ENCODE measurements around the gene DRD3.
A peak's percentile ranks its signal among the peaks of the same experiment; 100 is the strongest.

The DRD3 gene

GRCh38 chr3:114168150-114168549, 10.7 kb downstream of the DRD3 start:
- no peak for DNase-seq (ENCODE audit: low spot score in 2 of 2)
- Histone ChIP-seq H3K4me1 (no peaks in the 10 kb centered on the region), H3K27me3 (ENCODE audit: low read depth) (no peaks in the 10 kb centered on the region), H3K4me3 (no peak overlapping the region), H3K9me3 (no peaks in the 10 kb centered on the region), H3K36me3 (replicated peaks) (no peaks in the 10 kb centered on the region)
- in situ Hi-C loops (cut with MboI; ENCODE audit: low sequenced_read_pairs): no loop called here

GRCh38 chr3:114157321-114157720, 21.5 kb downstream of the DRD3 start:
- H3K27me3 ChIP-seq (ENCODE audit: low read depth): no peaks in the 10 kb centered on the region
- H3K36me3 ChIP-seq (replicated peaks): no peaks in the 10 kb centered on the region
- peaks cover 33% of the 10 kb centered on the region for H3K4me1 ChIP-seq
- in situ Hi-C loops (cut with MboI; ENCODE audit: low sequenced_read_pairs): no loop called here
- H3K9me3 ChIP-seq: no peaks in the 10 kb centered on the region
- H3K4me3 ChIP-seq: no peak overlapping the region
- DNase-seq (ENCODE audit: low spot score in 2 of 2): no peak

- no peak overlapping the region for H3K4me3 ChIP-seq
- in situ Hi-C loops (cut with MboI; ENCODE audit: low sequenced_read_pairs): no loop called here
- no peaks in the 10 kb centered on the region for H3K27me3 ChIP-seq (ENCODE audit: low read depth)
- H3K36me3 ChIP-seq (replicated peaks): no peaks in the 10 kb centered on the region
- no peaks in the 10 kb centered on the region for H3K9me3 ChIP-seq
- peaks cover 33% of the 10 kb centered on the region for H3K4me1 ChIP-seq
- peak; percentile 56 to 80 for DNase-seq (ENCODE audit: low spot score in 2 of 2)
Observed at GRCh38 chr3:114155370-114155821, 23.5 kb downstream of the DRD3 start.

GRCh38 chr3:114154321-114154821, 24.5 kb downstream of the DRD3 start:
- peaks cover 33% of the 10 kb centered on the region for H3K4me1 ChIP-seq
- no peaks in the 10 kb centered on the region for H3K27me3 ChIP-seq (ENCODE audit: low read depth)
- no peaks in the 10 kb centered on the region for H3K36me3 ChIP-seq (replicated peaks)
- H3K4me3 ChIP-seq: no peak overlapping the region
- in situ Hi-C loops (cut with MboI; ENCODE audit: low sequenced_read_pairs): no loop called here
- H3K9me3 ChIP-seq: no peaks in the 10 kb centered on the region
- peak; percentile 88 to 99 for DNase-seq (ENCODE audit: low spot score in 2 of 2)

- DNase-seq (ENCODE audit: low spot score in 2 of 2): peak; percentile 84 to 92
- H3K4me1 ChIP-seq: peaks cover 33% of the 10 kb centered on the region
- in situ Hi-C loops (cut with MboI; ENCODE audit: low sequenced_read_pairs): no loop called here
- H3K27me3 ChIP-seq (ENCODE audit: low read depth): no peaks in the 10 kb centered on the region
- H3K4me3 ChIP-seq: peak overlapping the region; percentile 15
- H3K36me3 ChIP-seq (replicated peaks): no peaks in the 10 kb centered on the region
- H3K9me3 ChIP-seq: no peaks in the 10 kb centered on the region
Observed at GRCh38 chr3:114152519-114153151, 26.2 kb downstream of the DRD3 start.

GRCh38 chr3:114151091-114151490, 27.8 kb downstream of the DRD3 start:
- H3K27me3 ChIP-seq (ENCODE audit: low read depth): no peaks in the 10 kb centered on the region
- H3K4me3 ChIP-seq: no peak overlapping the region
- H3K9me3 ChIP-seq: no peaks in the 10 kb centered on the region
- H3K4me1 ChIP-seq: peaks cover 32% of the 10 kb centered on the region
- no peaks in the 10 kb centered on the region for H3K36me3 ChIP-seq (replicated peaks)
- DNase-seq (ENCODE audit: low spot score in 2 of 2): no peak
- in situ Hi-C loops (cut with MboI; ENCODE audit: low sequenced_read_pairs): no loop called here

- no peak for DNase-seq (ENCODE audit: low spot score in 2 of 2)
- Histone ChIP-seq H3K9me3 (no peaks in the 10 kb centered on the region), H3K4me3 (no peak overlapping the region), H3K4me1 (no peaks in the 10 kb centered on the region), H3K27me3 (ENCODE audit: low read depth) (no peaks in the 10 kb centered on the region), H3K36me3 (replicated peaks) (no peaks in the 10 kb centered on the region)
- in situ Hi-C loops (cut with MboI; ENCODE audit: low sequenced_read_pairs): no loop called here
Observed at GRCh38 chr3:114147251-114147650, 31.6 kb downstream of the DRD3 start.

- in situ Hi-C loops (cut with MboI; ENCODE audit: low sequenced_read_pairs): no loop called here
- no peak for DNase-seq (ENCODE audit: low spot score in 2 of 2)
Observed at GRCh38 chr3:114144909-114145688, 33.8 kb downstream of the DRD3 start.

GRCh38 chr3:114143817-114144216, 35.0 kb downstream of the DRD3 start:
- DNase-seq (ENCODE audit: low spot score in 2 of 2): no peak
- no peaks in the 10 kb centered on the region for H3K4me1 ChIP-seq
- H3K27me3 ChIP-seq (ENCODE audit: low read depth): no peaks in the 10 kb centered on the region
- in situ Hi-C loops (cut with MboI; ENCODE audit: low sequenced_read_pairs): no loop called here
- no peaks in the 10 kb centered on the region for H3K9me3 ChIP-seq
- H3K4me3 ChIP-seq: no peak overlapping the region
- H3K36me3 ChIP-seq (replicated peaks): no peaks in the 10 kb centered on the region

More at GRCh38 chr3:114144909-114145688, 33.8 kb downstream of the DRD3 start:
- H3K4me3 ChIP-seq: no peak overlapping the region
- H3K4me1 ChIP-seq: no peaks in the 10 kb centered on the region
- no peaks in the 10 kb centered on the region for H3K36me3 ChIP-seq (replicated peaks)
- H3K9me3 ChIP-seq: no peaks in the 10 kb centered on the region
- no peaks in the 10 kb centered on the region for H3K27me3 ChIP-seq (ENCODE audit: low read depth)

GRCh38 chr3:114139836-114140235, 39.0 kb downstream of the DRD3 start:
- Histone ChIP-seq H3K36me3 (replicated peaks) (no peaks in the 10 kb centered on the region), H3K9me3 (no peaks in the 10 kb centered on the region), H3K27me3 (ENCODE audit: low read depth) (no peaks in the 10 kb centered on the region), H3K4me1 (no peaks in the 10 kb centered on the region), H3K4me3 (no peak overlapping the region)
- in situ Hi-C loops (cut with MboI; ENCODE audit: low sequenced_read_pairs): no loop called here
- no peak for DNase-seq (ENCODE audit: low spot score in 2 of 2)

- H3K4me1 ChIP-seq: peaks cover 6% of the 10 kb centered on the region
- H3K27me3 ChIP-seq (ENCODE audit: low read depth): no peaks in the 10 kb centered on the region
- H3K9me3 ChIP-seq: no peaks in the 10 kb centered on the region
- no peak overlapping the region for H3K4me3 ChIP-seq
- in situ Hi-C loops (cut with MboI; ENCODE audit: low sequenced_read_pairs): no loop called here
- DNase-seq (ENCODE audit: low spot score in 2 of 2): no peak
- no peaks in the 10 kb centered on the region for H3K36me3 ChIP-seq (replicated peaks)
Observed at GRCh38 chr3:114133947-114134346, 44.9 kb downstream of the DRD3 start.

GRCh38 chr3:114132500-114132899, 46.4 kb downstream of the DRD3 start:
- Histone ChIP-seq H3K27me3 (ENCODE audit: low read depth) (no peaks in the 10 kb centered on the region), H3K36me3 (replicated peaks) (no peaks in the 10 kb centered on the region), H3K4me1 (peaks cover 6% of the 10 kb centered on the region), H3K4me3 (no peak overlapping the region), H3K9me3 (no peaks in the 10 kb centered on the region)
- in situ Hi-C loops (cut with MboI; ENCODE audit: low sequenced_read_pairs): no loop called here
- no peak for DNase-seq (ENCODE audit: low spot score in 2 of 2)

GRCh38 chr3:114128826-114129225, 50.0 kb downstream of the DRD3 start:
- H3K9me3 ChIP-seq: no peaks in the 10 kb centered on the region
- in situ Hi-C loops (cut with MboI; ENCODE audit: low sequenced_read_pairs): no loop called here

GRCh38 chr3:114128231-114128630, 50.6 kb downstream of the DRD3 start:
- DNase-seq (ENCODE audit: low spot score in 2 of 2): no peak
- peaks cover 6% of the 10 kb centered on the region for H3K4me1 ChIP-seq
- in situ Hi-C loops (cut with MboI; ENCODE audit: low sequenced_read_pairs): no loop called here
- no peaks in the 10 kb centered on the region for H3K36me3 ChIP-seq (replicated peaks)
- H3K27me3 ChIP-seq (ENCODE audit: low read depth): no peaks in the 10 kb centered on the region
- H3K9me3 ChIP-seq: no peaks in the 10 kb centered on the region
- H3K4me3 ChIP-seq: no peak overlapping the region

More at GRCh38 chr3:114128826-114129225, 50.0 kb downstream of the DRD3 start:
- H3K27me3 ChIP-seq (ENCODE audit: low read depth): no peaks in the 10 kb centered on the region
- no peak for DNase-seq (ENCODE audit: low spot score in 2 of 2)
- no peaks in the 10 kb centered on the region for H3K36me3 ChIP-seq (replicated peaks)
- peaks cover 6% of the 10 kb centered on the region for H3K4me1 ChIP-seq
- no peak overlapping the region for H3K4me3 ChIP-seq
